Measurements from ENCODE around the gene AZIN2.

DNA sequence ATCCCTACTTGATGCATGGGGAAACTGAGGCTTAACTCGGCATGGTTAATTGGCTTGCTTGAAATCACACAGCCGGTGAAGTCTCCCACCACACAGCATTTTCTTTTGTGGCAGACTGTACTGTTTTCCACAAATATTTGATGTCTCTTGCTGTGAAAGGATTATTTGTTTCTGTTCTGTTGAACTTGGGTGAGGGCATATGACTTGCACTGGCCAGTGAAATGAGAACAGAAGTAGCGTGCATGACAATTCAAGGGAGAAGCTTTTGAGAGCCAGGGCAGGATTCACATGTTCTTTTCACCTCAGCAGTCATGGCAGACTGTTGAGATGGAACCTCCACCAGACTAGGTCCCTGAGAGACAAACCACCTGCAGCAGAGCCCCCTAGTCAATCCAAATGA, 32.5 kb upstream of the AZIN2 start:
- TF ChIP-seq, protein P1, sequence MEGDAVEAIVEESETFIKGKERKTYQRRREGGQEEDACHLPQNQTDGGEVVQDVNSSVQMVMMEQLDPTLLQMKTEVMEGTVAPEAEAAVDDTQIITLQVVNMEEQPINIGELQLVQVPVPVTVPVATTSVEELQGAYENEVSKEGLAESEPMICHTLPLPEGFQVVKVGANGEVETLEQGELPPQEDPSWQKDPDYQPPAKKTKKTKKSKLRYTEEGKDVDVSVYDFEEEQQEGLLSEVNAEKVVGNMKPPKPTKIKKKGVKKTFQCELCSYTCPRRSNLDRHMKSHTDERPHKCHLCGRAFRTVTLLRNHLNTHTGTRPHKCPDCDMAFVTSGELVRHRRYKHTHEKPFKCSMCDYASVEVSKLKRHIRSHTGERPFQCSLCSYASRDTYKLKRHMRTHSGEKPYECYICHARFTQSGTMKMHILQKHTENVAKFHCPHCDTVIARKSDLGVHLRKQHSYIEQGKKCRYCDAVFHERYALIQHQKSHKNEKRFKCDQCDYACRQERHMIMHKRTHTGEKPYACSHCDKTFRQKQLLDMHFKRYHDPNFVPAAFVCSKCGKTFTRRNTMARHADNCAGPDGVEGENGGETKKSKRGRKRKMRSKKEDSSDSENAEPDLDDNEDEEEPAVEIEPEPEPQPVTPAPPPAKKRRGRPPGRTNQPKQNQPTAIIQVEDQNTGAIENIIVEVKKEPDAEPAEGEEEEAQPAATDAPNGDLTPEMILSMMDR (IDR thresholded peaks at IDR 0.05): no peak
- no peak for TF ChIP-seq POLR2A (IDR thresholded peaks at IDR 0.05)
